Testis (tissue), 3 donors: ENCODE data around the gene SLC7A7. TPM values are rescaled to one million over a fixed set of nuclear protein-coding genes. Genes with fewer than 3 reads are reported as not detected.
"Not testable (repeated sequence)": the region's sequence is repeated elsewhere in the genome, so short reads cannot be mapped to it uniquely, and the experiment has no call there.

Experiments
- DNase-seq: peaks from one replicate; pipeline ENCODE4 v3.0.0-alpha.2; 2019
- H3K27ac ChIP-seq, 2 donors: fragments of 200-600 bp; sonication (generic); one replicate each; pipeline ENCODE4 v1.5.1; 2019
- H3K27me3 ChIP-seq: fragments of 200-600 bp; sonication (generic); one replicate; pipeline ENCODE4 v1.5.1; 2019
- H3K36me3 ChIP-seq: fragments of 200-600 bp; sonication (generic); one replicate; pipeline ENCODE4 v1.5.1; 2017; ENCODE audit warnings: low read depth; ENCODE audit errors: missing control alignments
- H3K4me1 ChIP-seq: fragments of 200-600 bp; sonication (generic); one replicate; pipeline ENCODE4 v1.5.1; 2019
- H3K4me3 ChIP-seq, 2 donors: fragments of 200-600 bp; sonication (generic); one replicate each; pipeline ENCODE4 v1.5.1; 2017 to 2019
- H3K9me3 ChIP-seq: fragments of 200-600 bp; sonication (generic); one replicate; pipeline ENCODE4 v1.5.1; 2017
- POLR2A ChIP-seq: fragments of 450-650 bp; IDR thresholded peaks from one replicate; pipeline ENCODE4 v1.6.1; 2017; ENCODE audit warnings: antibody characterized with exemption, mild to moderate bottlenecking, moderate library complexity
- WGBS, 2 donors: methylation state at CpG; one replicate each; pipeline ENCODE4 v1.1.5; 2018; 5-methylcytosine and 5-hydroxymethylcytosine counted together
- intact Hi-C: fragments of 100-400 bp; cut with DNase I; formaldehyde crosslinking; loops from one replicate; pipeline ENCODE4 v1.15.1; 2023; ENCODE audit warnings: low total_unique reads
- polyA plus RNA-seq: library from polyadenylated mRNA; stranded (reverse); fragments of 350-450 nt; fragmentation: Illumina TruSeq; extraction: RNeasy Lipid Tissue Mini Kit (QIAGEN cat#74804); gene quantifications from one replicate; pipeline ENCODE4 v1.2.3, GENCODE V29; 2014; ENCODE audit warnings: low read depth, low replicate concordance; ENCODE audit not compliant: insufficient read depth
- total RNA-seq, 2 donors: library from RNA; depleted of rRNA; stranded (reverse); fragments of >200 nt; gene quantifications; one replicate each; pipeline ENCODE4 v1.2.3, GENCODE V29; 2016
- TF ChIP-seq, protein P1 (sequence below), 3 experiments: fragments of 450-650 bp in 2 of 3; fragments of 200-600 bp in 1 of 3; sonication (generic) in 1 of 3; IDR thresholded peaks; one replicate each; pipeline ENCODE4 v1.5.1; 2016 to 2019; ENCODE audit warnings: antibody characterized with exemption in 3 of 3, mild to moderate bottlenecking in 2 of 3, moderate library complexity in 1 of 3

The SLC7A7 gene
- total and polyA plus RNA-seq, 3 donors from 2014 or later = 22.2 to 77.1 (median 34.7) TPM

GRCh38 chr14:22768947-22769346 lies 46.3 kb downstream of the SLC7A7 start:
- H3K4me1 ChIP-seq = peaks cover 12% of the 10 kb centered on the region
- no peak overlapping the region for H3K4me3 ChIP-seq
- no peaks in the 10 kb centered on the region for H3K27me3 ChIP-seq
- no peak for TF ChIP-seq POLR2A
- TF ChIP-seq, protein P1, sequence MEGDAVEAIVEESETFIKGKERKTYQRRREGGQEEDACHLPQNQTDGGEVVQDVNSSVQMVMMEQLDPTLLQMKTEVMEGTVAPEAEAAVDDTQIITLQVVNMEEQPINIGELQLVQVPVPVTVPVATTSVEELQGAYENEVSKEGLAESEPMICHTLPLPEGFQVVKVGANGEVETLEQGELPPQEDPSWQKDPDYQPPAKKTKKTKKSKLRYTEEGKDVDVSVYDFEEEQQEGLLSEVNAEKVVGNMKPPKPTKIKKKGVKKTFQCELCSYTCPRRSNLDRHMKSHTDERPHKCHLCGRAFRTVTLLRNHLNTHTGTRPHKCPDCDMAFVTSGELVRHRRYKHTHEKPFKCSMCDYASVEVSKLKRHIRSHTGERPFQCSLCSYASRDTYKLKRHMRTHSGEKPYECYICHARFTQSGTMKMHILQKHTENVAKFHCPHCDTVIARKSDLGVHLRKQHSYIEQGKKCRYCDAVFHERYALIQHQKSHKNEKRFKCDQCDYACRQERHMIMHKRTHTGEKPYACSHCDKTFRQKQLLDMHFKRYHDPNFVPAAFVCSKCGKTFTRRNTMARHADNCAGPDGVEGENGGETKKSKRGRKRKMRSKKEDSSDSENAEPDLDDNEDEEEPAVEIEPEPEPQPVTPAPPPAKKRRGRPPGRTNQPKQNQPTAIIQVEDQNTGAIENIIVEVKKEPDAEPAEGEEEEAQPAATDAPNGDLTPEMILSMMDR (IDR thresholded peaks at IDR 0.05) = no peak
- no peaks in the 10 kb centered on the region for H3K9me3 ChIP-seq
- no peak for DNase-seq
- intact Hi-C loops = no loop called here
- no peak overlapping the region for H3K27ac ChIP-seq
- no peaks in the 10 kb centered on the region for H3K36me3 ChIP-seq
- 93% methylated on average over 4 of the region's 4 CpGs for WGBS, 2 donors

DNA sequence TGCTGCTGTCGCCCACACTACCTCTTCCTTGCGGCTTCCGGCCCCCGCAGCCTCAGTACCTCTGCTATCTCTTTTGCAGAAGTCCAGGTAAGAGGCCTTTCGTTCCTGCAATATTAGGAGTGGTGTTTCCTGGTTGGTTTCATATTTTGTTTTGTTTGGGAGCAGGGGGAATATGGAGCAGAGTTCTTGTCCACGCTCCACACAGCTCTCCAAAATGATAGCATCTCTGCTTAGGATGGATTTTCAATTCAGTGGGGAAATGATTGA lies 48.0 kb downstream of the SLC7A7 start:
- 0 to 1% methylated on average over 5 to 6 of the region's 6 CpGs for WGBS, 2 donors
- intact Hi-C loops = no loop called here
- DNase-seq = no peak

GRCh38 chr14:22766457-22767322 lies 48.5 kb downstream of the SLC7A7 start, which contains the start of gene OXA1L:
Gene OXA1L, plus strand, starts transcription at chr14:22766688. Its CDS starts 14 bp downstream, at chr14:22766702.
- peak; percentile 98 for DNase-seq
- Histone ChIP-seq H3K4me1 (peaks cover 12% of the 10 kb centered on the region), H3K27me3 (no peaks in the 10 kb centered on the region), H3K9me3 (no peaks in the 10 kb centered on the region), H3K27ac (peak within 1 kb of the TSS; percentile 80 to 88), H3K4me3 (peak within 1 kb of the TSS; percentile 78 to 89), H3K36me3 (no peaks in the 10 kb centered on the region)
- intact Hi-C loops = no loop called here
- TF ChIP-seq, protein P1 (IDR thresholded peaks at IDR 0.05) = no peak
- TF ChIP-seq POLR2A = no peak
- WGBS, 2 donors = 0% methylated on average over 8 to 56 of the region's 56 CpGs

More for the DNA sequence above, 48.0 kb downstream of the SLC7A7 start:
- H3K4me3 ChIP-seq = peak overlapping the region; percentile 78 to 89
- H3K4me1 ChIP-seq = peaks cover 12% of the 10 kb centered on the region
- no peaks in the 10 kb centered on the region for H3K27me3 ChIP-seq
- no peaks in the 10 kb centered on the region for H3K9me3 ChIP-seq
- TF ChIP-seq POLR2A = no peak
- TF ChIP-seq, protein P1 (IDR thresholded peaks at IDR 0.05) = no peak
- H3K36me3 ChIP-seq = no peaks in the 10 kb centered on the region
- peak overlapping the region in 1 of 2 donors; percentile 88 for H3K27ac ChIP-seq

GRCh38 chr14:22764382-22764781 lies 50.9 kb downstream of the SLC7A7 start:
- Histone ChIP-seq H3K9me3 (no peaks in the 10 kb centered on the region), H3K27me3 (no peaks in the 10 kb centered on the region), H3K4me3 (no peak overlapping the region), H3K4me1 (peaks cover 12% of the 10 kb centered on the region), H3K27ac (no peak overlapping the region), H3K36me3 (no peaks in the 10 kb centered on the region)
- DNase-seq = no peak
- WGBS, 2 donors = 69 to 81% methylated on average over 3 to 4 of the region's 4 CpGs
- TF ChIP-seq POLR2A = no peak
- TF ChIP-seq, protein P1 (IDR thresholded peaks at IDR 0.05) = no peak
- intact Hi-C loops = no loop called here

DNA sequence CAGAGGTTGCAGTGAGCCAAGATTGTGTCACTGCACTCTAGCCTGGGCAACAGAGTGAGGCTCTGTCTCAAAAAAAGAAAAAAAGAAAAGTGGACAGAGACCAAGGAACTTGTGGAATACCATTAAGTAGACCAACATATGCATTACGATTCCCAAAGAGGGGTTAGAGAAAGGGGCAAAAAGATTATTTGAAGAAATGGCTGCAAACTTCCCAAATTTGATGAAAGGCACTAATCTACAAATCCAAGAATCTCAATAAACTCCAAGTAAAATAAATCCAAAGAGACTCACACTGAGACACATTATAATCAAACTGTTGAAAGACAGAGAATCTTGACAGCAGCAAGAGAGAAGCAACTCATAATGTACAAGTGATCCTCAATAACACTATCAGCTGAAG lies 53.5 kb downstream of the SLC7A7 start:
- H3K27me3 ChIP-seq = no peaks in the 10 kb centered on the region
- no peak for DNase-seq
- H3K4me3 ChIP-seq = no peak overlapping the region
- intact Hi-C loops = no loop called here
- no peaks in the 10 kb centered on the region for H3K9me3 ChIP-seq
- H3K27ac ChIP-seq = no peak overlapping the region
- H3K36me3 ChIP-seq = no peaks in the 10 kb centered on the region
- 91 to 95% methylated on average over 1 of the region's 1 CpG for WGBS, 2 donors
- H3K4me1 ChIP-seq = peaks cover 5% of the 10 kb centered on the region
- TF ChIP-seq, protein P1 (IDR thresholded peaks at IDR 0.05) = no peak

DNA sequence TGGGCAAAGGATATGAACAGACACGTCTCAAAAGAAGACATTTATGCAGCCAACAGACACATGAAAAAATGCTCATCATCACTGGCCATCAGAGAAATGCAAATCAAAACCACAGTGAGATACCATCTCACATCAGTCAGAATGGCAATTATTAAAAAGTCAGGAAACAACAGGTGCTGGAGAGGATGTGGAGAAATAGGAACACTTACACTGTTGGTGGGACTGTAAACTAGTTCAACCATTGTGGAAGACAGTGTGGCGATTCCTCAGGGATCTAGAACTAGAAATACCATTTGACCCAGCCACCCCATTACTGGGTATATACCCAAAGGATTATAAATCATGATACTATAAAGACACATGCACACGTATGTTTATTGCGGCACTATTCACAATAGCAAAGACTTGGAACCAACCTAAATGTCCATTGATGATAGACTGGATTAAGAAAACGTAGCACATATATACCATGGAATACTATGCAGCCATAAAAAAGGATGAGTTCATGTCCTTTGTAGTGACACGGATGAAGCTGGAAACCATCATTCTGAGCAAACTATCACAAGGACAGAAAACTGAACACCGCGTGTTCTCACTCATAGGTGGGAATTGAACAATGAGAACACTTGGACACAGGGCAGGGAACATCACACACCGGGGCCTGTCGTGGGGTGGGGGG lies 57.1 kb downstream of the SLC7A7 start:
- H3K9me3 ChIP-seq, DNase-seq, H3K27ac ChIP-seq, H3K27me3 ChIP-seq, H3K4me1 ChIP-seq, intact Hi-C loops, H3K36me3 ChIP-seq, H3K4me3 ChIP-seq: not testable (repeated sequence)
- 92 to 93% methylated on average over 10 of the region's 10 CpGs for WGBS, 2 donors
